ENCODE measurements around the gene AOPEP.
A peak's percentile ranks its signal among the peaks of the same experiment; 100 is the strongest.

The AOPEP gene

DNA sequence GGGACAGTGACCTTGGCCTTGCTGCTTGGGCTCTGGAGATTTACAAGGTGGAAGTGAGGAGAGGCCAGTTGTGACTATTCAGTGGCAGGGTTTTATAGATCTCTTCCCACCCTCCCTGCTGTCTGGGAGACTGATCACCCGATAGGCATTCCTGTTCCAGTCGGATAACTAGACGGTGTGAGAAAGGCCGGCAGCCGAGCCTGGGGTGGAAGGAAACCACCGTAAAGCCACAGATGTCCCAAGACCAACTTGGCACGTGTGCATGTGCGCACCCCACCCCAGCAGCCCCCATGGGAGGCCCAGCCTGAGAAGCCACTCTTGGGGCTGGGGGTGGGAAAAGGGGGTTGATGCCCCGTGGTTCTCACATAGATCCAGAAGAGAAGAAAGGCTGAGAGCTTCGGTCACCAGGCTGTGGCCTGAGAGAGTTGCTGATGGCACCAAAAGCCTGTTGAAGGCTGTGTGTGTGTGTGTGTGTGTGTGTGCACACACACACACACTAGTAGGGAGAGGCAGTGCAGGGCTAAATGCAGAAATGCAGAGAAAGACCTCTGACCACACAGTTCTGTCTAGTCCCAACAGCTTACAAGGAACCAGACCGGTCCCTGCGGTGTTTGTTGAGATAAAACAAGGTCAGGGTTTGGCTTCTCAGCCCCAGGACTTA, 365.2 kb downstream of the AOPEP start:
- peak; percentile 72 for DNase-seq

DNA sequence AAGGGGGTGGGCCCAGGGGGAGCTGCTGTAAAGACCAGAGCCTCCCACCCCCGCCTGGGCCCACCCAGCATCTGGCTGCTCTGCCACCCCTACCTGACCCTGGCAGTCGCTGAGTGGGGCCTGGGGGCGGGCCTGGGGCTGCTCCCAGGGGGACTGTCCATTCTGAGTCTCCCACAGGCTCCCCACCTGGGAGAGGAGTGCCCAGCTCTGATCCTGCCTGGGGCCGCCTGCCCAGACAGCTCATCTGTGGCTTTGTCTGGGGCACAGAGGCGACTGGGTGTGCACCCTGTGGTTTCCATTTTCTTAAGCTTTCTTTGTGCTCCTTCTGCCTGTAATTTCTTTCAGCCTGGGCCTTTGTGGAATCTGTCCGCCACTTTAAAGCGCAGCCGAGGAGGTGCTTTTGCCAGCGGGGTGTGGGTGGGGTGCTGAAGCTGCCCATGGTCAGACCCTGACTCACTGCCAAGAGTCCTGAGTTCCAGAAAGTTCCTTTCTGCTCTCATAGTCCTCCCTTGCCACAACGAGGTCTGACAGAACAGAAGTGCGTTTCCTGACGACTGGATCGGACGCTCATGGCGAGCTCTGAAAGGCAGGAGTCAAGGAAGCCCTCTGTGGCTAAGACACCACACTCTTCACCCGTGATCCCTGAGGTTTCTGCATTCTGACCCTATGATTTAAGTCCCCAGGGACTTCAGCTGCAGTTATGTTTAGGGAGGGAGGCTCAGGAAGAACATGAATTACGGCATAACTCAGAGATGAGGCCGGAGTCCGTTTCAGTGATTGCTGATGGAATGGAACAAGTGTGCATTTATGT, 366.0 kb downstream of the AOPEP start:
- DNase-seq, result peak; percentile 60

DNA sequence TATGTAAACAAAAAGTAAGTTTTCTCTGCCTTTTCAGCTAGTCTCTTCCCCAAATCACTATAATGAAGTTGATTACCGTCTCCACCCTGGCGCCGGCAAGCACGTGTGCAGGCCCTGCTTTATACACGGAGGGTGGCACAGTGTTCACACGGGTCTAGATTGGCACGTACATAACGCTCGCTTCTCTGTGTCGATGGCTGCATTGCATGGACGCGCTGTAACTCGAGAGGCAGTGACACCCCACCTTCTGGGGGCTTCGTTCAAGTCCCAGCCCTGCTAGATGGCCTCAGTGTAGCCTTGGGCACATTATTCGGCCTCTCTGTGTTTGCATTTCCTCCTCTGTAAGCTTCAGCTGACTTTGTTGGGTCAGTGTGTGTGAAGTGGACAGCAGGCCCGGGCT, 367.1 kb downstream of the AOPEP start:
- no peak for DNase-seq

DNA sequence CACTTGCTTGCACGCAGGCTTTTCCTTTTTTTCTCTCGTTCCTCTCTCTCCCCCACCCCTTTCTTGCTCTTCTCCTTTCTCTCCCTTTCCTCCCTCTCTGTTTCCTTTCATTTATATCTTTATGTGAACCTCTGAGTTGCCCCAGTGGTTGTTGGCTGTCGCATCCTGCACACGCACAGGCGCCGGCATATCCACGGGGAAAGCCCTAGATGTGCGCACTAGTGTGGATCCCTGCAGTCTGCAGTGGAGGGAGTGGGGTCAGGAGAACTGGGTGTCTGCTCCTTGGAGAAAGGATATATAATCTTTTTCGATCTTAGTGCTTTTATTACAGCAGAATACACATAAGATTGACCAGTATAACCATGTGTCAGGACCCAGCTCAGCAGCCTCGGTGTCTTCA, 367.5 kb downstream of the AOPEP start:
- no peak for DNase-seq

DNA sequence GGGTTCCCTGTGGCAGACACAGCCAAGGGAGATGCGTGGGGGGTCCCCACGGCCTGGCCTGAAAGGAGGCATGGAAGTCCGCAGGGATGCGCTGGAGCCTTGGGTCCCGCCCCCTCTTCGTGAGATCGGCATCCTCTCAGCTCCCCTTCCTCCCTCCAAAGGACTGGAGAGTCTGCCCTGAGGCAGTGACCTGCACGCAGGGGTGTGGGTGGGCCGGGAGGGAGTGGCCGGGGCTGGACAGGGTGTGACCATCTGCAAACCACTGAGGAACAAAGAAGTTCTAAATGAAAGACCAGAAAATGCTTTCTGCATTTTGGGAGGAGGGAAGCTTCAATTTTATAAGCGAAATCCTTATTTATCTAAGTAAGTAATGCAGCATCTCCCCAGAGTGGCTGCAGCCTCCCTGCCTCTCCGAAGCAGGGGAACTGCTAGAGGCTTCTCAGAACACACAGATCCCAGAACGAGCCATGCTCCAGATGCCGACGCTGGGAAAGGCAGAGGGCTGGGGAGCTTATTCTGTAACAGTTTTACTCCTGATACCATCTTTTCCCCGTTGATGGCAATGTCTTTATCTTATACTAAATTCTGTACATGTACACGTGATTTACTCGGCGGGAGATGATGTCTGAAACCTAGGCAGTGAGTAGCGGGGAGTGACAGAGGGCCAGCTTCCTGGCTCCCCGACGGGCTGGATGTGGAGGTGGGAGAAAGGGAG, 369.3 kb downstream of the AOPEP start:
- DNase-seq, result no peak

DNA sequence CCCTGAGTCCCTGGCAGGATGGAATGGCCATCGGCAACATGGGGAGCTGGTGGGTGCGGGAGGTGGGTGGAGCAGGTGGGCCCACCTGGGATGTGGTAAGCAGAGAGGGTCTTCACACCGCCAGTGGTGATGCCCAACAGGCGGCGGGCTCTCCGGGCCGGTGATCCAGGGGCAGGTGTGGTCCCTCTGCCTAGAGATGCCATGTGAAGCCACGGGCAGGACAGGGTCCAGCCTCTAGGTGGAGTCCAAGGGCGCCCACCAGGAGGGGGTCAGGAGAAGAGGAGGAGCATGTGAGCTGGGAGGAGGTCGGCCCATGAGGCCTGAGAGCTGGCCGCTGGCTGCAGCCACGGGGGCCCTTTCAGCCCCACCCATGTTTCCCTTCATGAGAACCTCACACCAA, 369.9 kb downstream of the AOPEP start:
- DNase-seq, result no peak

DNA sequence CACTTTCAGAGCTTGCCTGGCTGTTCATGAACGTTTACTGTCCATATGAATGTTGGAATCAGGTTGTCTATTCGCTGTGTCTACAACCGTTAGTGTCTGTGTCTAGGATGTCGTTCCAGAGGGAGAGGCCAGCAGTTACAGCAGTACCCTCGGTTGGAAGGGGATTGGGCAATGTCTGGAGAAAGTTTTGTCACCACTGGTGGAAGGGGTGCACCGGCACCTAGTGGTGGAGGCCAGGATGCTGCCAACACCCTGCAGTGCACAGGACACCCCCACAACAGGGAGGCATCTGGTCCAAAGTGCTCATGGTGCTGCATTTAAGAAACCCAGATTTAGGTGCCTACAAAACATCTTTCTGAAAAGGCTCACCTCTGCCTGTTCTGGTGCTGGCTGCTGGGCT, 370.3 kb downstream of the AOPEP start:
- no peak for DNase-seq

DNA sequence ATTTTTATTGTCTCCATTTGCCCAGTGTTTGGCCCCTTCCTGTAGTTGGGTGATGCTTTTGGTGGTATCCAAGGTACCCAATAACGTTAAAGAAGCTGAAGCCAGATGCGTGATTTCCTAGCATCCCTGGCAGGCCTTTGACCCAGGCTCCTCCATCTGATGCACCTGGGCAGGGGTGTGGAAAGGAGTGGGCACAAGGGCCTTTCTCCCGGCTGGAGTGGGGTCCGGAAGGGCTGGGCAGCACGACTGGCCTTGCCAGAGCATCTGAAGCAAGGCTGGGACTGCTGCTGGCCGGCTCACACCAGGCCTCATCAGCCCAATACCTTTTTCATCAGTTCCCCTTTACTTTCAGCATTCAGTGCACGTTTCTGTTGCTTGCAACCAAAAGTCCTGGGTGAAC, 370.8 kb downstream of the AOPEP start:
- no peak for DNase-seq

DNA sequence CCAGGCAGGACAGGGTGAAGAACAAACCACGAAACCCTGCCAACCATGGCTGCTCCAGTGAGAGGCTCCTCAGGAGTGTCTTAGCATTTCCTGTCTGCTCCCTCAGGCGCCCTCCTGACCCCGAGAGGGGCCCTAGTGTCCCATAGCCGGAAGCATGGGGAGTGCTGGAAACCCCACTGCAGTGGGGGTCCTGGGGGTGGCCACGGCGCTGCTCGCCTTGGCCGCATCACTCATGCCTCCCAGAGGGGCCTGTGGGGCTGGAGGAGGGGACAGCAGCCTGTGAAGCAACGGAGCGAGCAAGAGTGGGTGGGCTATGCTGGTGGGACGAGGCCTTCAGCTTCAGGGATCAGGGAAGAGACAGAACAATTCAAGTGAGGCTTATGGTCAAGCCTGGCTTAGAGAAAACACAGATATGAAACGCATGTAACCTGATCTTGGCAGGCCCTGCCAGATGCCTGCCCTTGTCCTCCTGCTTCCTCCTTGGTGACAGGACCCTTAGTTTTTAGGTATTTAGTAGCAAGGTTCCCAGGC, 372.0 kb downstream of the AOPEP start:
- no peak for DNase-seq

DNA sequence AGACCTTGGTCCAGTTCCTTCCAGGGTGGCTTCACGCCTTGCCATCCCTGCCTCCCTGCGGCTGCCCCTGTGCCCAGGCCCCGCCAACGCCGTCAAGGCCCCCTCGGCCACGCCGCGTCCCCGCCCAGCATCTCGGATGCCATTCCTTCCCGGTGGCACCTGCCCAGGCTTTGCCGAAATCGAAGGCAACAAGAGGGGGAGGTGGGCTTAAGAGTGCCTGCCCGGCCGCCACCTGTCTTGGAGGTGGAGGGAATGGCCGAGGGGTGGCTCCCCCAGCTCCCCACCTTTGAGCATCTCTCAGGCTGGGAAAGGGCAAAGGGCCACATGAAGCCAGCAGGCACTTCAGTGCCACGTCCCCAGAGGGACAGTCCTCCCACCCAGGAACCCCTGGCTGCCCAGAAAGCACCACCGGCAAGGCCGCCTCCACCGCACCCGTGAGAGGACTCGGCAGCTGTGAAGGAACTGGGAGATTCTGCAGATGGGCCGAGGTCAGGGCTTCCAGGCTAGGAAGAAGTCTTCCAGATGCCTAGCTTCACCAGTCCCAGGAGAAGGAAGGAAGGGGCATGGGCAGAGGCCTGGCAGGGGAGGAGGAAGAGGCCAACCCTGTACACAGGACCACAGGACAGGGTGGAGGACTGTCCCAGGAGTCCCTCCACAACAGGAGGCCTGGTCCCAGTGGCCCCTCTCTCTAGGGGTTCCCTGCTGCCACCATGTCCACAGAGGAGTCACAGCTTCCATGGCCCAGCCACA, 373.0 kb downstream of the AOPEP start:
- no peak for DNase-seq

DNA sequence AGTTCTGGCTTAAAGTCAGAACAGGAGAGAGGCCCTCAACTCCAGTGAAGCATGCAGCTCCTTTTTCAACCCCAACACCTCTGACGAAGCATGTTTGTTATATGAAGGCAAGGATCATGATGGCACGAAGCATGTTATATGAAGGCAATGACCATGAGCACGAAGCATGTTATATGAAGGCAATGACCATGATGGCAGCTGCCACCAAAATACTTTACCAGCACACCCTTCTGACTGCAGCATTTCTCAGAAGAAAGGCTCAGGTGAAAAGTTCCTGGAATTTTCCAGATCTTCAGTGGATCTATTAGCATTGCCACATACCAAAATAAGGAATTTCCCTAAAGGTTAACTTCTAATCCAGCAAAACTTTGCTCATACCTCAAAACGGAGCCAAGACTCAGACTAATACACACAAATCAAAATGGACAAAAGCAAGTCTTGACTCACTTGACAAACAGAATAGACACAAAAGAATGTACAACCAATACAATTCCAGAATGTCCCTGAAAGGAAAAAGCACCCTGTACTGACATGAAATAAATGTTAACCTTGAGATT, 373.6 kb downstream of the AOPEP start:
- DNase-seq, result no peak

DNA sequence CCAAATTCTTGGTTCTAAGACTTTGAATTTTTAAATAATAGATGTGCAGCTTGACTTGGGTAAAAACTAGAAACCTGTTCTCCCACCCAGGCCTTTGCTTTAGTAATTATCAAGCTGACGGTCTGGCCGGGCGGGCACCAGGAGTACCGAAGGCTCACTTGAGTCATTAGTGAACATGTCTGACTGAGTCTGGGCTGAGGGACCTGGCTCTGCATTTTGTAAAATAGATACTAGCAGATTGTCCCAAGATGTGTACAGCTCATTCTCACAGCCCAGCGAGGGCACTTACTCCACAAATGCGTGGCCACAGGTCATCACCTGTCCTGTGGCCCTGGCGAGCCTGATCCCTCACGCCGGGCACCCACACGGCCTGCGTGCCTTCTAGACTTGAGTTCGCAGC, 374.8 kb downstream of the AOPEP start:
- DNase-seq, result no peak

DNA sequence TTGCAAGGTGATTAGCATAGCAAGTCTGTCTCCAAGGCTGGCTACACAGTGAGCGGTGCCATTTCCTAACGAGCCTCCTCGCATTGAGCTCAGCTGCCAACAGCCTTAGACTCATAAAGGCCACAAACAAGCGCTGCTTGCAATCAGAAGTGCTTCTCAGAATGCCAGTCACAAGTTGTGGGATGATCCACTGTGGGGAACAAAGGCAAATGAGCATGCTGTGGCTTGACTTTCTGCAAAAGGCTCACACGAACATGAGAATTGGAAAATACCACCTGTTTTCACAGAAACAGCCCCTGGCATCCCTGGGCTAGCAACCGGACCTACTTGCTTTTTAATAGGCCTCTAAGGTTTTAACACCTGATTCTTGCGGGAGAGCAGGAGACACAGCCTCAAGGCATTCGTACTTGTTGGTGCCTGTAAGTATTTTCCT, 375.5 kb downstream of the AOPEP start:
- DNase-seq, result no peak

DNA sequence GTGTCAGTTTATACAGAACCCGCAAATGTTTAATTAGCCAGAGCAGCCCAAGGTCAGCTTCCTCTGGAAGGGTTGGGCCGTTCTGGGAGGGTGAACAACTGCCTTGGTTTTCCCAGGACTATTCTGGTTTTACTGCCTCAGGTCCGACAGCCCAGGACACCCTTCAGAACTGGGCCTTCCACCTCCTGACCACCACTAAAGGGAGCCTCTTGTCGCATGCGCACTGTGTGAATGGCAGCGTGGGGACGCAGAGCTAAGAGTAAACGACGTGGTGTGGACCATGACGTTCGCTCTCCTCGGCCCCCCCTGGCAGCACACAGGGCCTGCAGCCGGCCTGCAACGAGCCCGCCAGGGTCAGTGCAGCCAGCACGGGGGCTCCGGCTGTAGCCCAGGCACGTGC, 376.1 kb downstream of the AOPEP start:
- no peak for DNase-seq

DNA sequence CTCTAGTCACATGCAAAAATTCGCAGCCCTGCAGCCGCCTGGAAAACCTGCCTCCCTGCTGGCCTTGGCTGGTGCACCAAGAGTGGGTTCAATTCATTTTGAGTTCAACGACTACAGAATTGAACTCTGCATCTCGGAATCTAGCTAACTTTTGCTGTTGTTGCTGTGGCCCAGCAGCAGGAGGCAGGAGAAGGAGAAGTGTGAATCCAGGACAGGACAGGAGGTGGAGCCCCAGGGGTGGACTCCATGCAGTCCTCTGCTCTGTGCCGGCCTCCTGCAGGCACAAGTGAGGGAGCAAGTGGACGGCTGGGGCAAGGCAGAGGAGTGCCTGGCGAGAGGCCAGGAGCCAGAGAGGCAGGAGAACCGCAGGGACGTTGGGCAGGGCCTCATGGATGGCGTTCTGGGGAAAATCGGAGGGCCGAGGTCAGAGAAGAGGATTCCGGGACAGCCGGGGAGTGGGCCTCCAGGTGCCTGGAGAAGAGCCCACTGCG, 376.8 kb downstream of the AOPEP start:
- no peak for DNase-seq

DNA sequence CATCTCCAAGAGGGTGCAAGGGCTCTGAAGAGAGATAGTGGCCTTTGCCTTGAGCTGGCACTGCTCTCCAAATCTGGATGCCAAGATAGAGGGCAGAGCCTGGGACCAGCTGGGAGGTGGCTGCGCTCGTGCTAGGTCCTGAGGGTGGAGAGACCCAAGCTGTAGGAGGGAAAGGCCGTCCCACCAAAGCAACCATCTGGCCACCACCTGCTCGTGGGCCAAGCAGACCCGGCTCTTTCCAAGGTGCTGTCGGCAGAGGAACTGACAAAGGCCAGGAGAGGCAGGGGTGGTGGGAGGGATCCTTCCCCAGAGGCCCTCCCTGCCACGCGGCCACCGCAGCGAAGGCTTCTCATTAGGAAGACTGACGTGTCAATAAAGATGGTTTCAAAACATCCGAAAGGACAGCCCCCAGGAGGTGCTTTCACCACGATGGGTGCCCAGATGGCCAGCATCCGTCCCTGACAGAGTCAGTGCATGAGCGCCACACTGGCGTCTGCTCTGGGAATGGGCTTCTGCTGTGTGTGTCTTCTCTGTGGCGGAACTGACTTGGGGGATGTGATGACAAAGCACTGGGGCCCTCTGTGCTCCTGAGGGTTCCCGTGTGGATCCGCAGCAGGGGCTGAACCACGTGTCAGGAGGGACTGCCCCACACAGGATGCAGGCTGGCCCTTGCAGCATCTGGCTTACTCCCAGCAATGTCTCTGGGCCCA, 377.5 kb downstream of the AOPEP start:
- no peak for DNase-seq

DNA sequence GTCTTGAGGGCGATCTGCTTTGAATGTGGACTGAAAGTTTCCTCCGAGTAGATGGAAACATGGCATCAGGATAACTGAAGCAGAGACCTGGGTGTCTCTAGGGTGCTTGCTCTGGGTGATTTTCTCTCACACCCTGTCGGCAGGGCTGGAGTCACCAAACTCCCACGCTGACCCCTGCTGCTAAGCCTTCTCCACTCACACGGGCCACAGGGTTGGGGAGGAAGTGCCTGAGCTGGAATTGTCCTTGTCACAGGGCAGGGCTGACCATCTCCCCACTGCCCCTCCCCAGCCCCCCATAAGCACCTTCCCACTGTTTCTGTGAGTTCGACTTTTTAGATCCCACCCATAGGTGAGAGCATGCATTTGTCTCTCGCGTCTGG, 378.1 kb downstream of the AOPEP start:
- no peak for DNase-seq

DNA sequence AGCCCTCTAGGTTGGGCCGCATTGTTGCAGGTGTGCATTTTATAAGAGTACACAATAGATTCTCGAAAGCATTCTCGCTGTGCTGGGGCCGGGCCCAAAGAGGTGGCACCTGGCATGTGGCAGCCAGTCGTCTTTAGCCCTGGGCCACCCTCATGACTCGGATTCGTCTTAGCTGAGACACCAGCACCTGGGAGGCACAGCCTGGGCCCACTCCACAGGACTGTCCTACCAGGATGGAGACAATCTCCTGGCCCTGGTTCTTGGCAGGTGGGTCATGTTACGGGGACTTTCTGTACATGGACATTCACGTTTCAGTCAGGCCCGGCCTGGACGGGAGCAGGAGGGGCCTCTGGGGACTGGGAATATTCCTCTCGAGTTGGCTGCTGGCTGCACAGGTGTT, 378.5 kb downstream of the AOPEP start:
- DNase-seq, result no peak

DNA sequence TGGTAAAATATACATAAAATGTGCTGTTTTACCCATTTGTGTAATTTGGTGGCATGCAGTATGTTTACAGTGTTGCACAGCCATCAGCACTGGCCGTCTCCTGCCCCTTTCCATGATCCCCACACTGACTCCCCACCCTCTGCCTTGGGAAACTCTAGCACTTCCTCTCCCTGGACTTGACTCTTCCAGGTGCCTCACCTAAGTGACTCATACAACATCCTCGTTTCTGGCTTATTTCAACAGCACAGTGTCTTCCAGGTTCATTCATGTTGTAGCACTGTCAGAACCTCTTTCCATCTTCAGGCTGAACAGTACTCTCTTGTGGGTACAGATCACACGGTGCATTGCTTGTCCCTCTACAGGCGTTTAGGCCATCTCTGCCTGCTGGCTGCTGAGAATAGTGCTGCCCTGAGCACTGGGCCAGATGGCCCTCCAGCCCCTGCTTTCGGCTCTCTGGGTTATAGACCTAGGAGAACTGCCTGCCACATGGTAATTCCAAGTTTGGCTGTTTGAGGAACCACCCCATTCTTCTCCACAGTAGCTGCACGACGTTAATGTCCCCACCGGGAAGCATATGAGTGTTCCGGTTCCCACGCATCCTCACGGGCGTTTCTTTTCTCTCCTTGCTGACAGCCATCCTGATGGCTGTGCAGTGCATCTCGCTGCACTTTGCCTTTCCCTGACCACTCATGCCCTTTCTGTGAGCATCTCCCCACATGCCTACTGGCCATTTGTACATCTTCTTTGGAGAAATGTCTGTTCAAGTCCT, 379.2 kb downstream of the AOPEP start:
- no peak for DNase-seq

DNA sequence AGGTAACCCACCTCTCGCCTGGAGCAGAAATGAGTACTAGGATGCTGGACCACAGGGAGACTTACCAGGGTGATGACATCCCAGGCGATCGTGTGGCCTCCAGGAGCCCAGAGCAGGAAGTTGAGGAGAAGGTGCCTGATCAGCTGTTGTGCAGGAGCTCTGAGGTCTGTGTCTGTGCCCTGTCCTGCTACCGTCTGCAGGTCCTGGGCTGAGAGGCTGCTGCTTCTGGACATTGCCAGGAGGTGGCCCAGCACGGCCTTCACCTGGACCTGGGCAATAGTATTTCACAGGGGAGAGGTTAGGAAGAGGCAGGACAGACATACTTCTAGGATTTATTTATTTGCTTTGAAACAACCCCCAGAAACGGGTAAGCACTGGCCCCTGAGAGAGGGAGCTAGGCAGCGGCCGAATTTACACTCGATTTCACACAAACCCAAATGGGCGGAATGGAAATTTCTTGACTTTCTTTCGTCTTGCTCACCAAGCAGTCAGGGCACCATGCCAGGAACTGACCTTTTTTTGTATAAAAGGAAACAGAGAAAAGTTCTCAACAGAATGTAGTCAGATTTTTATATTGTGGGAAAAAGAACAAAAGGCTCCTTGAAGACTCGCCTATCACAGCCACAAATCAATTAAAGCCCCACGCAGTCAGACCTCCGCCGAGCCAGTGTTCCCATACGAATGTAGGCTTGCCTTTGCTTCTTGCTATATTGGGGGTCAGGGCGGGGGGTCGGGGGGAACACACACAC, 380.7 kb downstream of the AOPEP start:
- no peak for DNase-seq
